OCI-LY7 (cell line): ENCODE data around the gene HTR3A. TPM values are rescaled to one million over a fixed set of nuclear protein-coding genes. Genes with fewer than 3 reads are reported as not detected.

Experiments used
- BruUV-seq: library from RNA; stranded (reverse); fragments of 400-500 nt; replicated peaks from 2 replicates; lab custom pipeline; 2021; lab: Mats Ljungman, UMichigan
- CTCF ChIA-PET: fragments of 300-600 bp; sonication (Branson Sonifier 250); formaldehyde crosslinking; loops from one replicate; lab custom pipeline; 2022; ENCODE audit warnings: antibody characterized with exemption; ENCODE audit not compliant: unreplicated experiment; lab: Charles Lee
- POLR2A ChIA-PET: fragments of 300-600 bp; sonication (Branson Sonifier 250); formaldehyde crosslinking; loops from one replicate; lab custom pipeline; 2022; ENCODE audit warnings: antibody characterized with exemption; lab: Charles Lee
- DNase-seq: peaks from one replicate; pipeline ENCODE4 v3.0.0-alpha.2; 2015; ENCODE audit warnings: low spot score
- H2AFZ ChIP-seq: fragments of 200-600 bp; sonication (generic), shearing (Covaris generic); 2 replicates; pipeline ENCODE4 v1.6.1; 2014; ENCODE audit warnings: mild to moderate bottlenecking, antibody characterized with exemption, low read length, moderate library complexity
- H3K27ac ChIP-seq: fragments of 200-600 bp; sonication (generic); 2 replicates; pipeline ENCODE4 v1.5.1; 2014; ENCODE audit warnings: mixed run types, low read depth, mild to moderate bottlenecking, moderate library complexity, low read length, inconsistent platforms; ENCODE audit not compliant: poor library complexity, severe bottlenecking
- H3K36me3 ChIP-seq: fragments of 200-600 bp; sonication (generic); 2 replicates; pipeline ENCODE4 v1.6.1; 2014; ENCODE audit warnings: mild to moderate bottlenecking, antibody characterized with exemption, low read length, moderate library complexity, mixed read lengths; ENCODE audit not compliant: insufficient read depth
- H3K4me1 ChIP-seq: fragments of 200-600 bp; sonication (generic); 2 replicates; pipeline ENCODE4 v1.5.1; 2014; ENCODE audit warnings: mild to moderate bottlenecking, low read length; ENCODE audit not compliant: insufficient read depth, poor library complexity, severe bottlenecking
- H3K4me2 ChIP-seq: fragments of 200-600 bp; sonication (generic); 2 replicates; pipeline ENCODE4 v1.6.1; 2014; ENCODE audit warnings: mild to moderate bottlenecking, low read length
- H3K4me3 ChIP-seq: fragments of 200-600 bp; sonication (generic); 2 replicates; pipeline ENCODE4 v1.5.1; 2014; ENCODE audit warnings: mild to moderate bottlenecking, low read depth, low read length; ENCODE audit not compliant: poor library complexity, severe bottlenecking
- H3K79me2 ChIP-seq: fragments of 200-600 bp; sonication (generic); 2 replicates; pipeline ENCODE4 v1.6.1; 2016; ENCODE audit warnings: low read depth, mild to moderate bottlenecking, low read length, moderate library complexity, mixed read lengths; ENCODE audit not compliant: insufficient read depth
- H3K9me2 ChIP-seq: fragments of 200-600 bp; sonication (generic); 2 replicates; pipeline ENCODE4 v1.6.1; 2016; ENCODE audit warnings: mild to moderate bottlenecking, low read length, mixed read lengths; ENCODE audit not compliant: insufficient read depth
- H3K9me3 ChIP-seq: fragments of 200-600 bp; sonication (generic); 2 replicates; pipeline ENCODE4 v1.6.1; 2014; ENCODE audit warnings: mild to moderate bottlenecking, mixed run types, low read length, mixed read lengths
- H4K20me1 ChIP-seq: fragments of 200-600 bp; sonication (generic); 2 replicates; pipeline ENCODE4 v1.6.1; 2014; ENCODE audit warnings: mild to moderate bottlenecking, antibody characterized with exemption, low read length, moderate library complexity, mixed read lengths; ENCODE audit not compliant: insufficient read depth
- CTCF ChIP-seq: fragments of 200-600 bp; sonication (generic); conservative IDR thresholded peaks from 2 replicates; pipeline ENCODE4 v1.5.1; 2014; ENCODE audit warnings: mild to moderate bottlenecking, antibody characterized with exemption, low read length, moderate library complexity, mixed read lengths
- EZH2phosphoT487 ChIP-seq: fragments of 200-600 bp; sonication (generic); IDR thresholded peaks from 2 replicates; pipeline ENCODE4 v1.6.1; 2018; ENCODE audit warnings: low read depth, borderline replicate concordance, mild to moderate bottlenecking, mixed run types, antibody characterized with exemption, low read length, moderate library complexity, mixed read lengths
- intact Hi-C: fragments of 100-400 bp; cut with micrococcal nuclease; formaldehyde crosslinking; loops from one replicate; pipeline ENCODE4 v1.10.0; 2022; ENCODE audit not compliant: unreplicated experiment
- total RNA-seq, 2 experiments: library from RNA; depleted of rRNA in 1 of 2; stranded (reverse); fragments of >200 nt in 1 of 2; shearing (Covaris generic) in 1 of 2; gene quantifications; 2 replicates each; pipeline ENCODE4 v1.2.3, GENCODE V29; 2014 to 2022

Gene HTR3A
- total RNA-seq, 2 experiments from 2014 or later: not detected

GRCh38 chr11:113985906-113986305 is 11.0 kb downstream of the HTR3A start:
- Histone ChIP-seq H3K36me3 (no peaks in the 10 kb centered on the region), H3K27ac (no peak overlapping the region), H3K79me2 (no peaks in the 10 kb centered on the region), H3K4me1 (no peaks in the 10 kb centered on the region), H3K4me3 (no peak overlapping the region), H3K9me3 (no peaks in the 10 kb centered on the region), H2AFZ (no peak overlapping the region), H4K20me1 (no peaks in the 10 kb centered on the region), H3K9me2 (no peaks in the 10 kb centered on the region), H3K4me2 (no peak overlapping the region)
- intact Hi-C loops: no loop called here
- DNase-seq: no peak
- TF ChIP-seq EZH2phosphoT487: no peak
- no peak for TF ChIP-seq CTCF
- CTCF ChIA-PET: no interaction called here
- POLR2A ChIA-PET: interaction anchor here (1.1 kb wide), 1 partner anchor 9 kb away, joined by 3 read pairs; no protein-coding TSS in a partner anchor
- no TSS peak for BruUV-seq

GRCh38 chr11:113986351-113987140 is 11.6 kb downstream of the HTR3A start:
- POLR2A ChIA-PET: interaction anchor here (1.1 kb wide), 1 partner anchor 10 kb away, joined by 3 read pairs; no protein-coding TSS in a partner anchor
- no peaks in the 10 kb centered on the region for H4K20me1 ChIP-seq
- CTCF ChIA-PET: no interaction called here

More at GRCh38 chr11:113986351-113987140, 11.6 kb downstream of the HTR3A start:
- Histone ChIP-seq H2AFZ (no peak overlapping the region), H3K79me2 (no peaks in the 10 kb centered on the region), H3K4me3 (no peak overlapping the region), H3K27ac (no peak overlapping the region), H3K9me3 (no peaks in the 10 kb centered on the region), H3K4me1 (no peaks in the 10 kb centered on the region), H3K9me2 (no peaks in the 10 kb centered on the region), H3K36me3 (no peaks in the 10 kb centered on the region), H3K4me2 (no peak overlapping the region)
- TF ChIP-seq EZH2phosphoT487 (no peak), CTCF (no peak)
- no TSS peak for BruUV-seq
- intact Hi-C loops: no loop called here
- DNase-seq: no peak
